B cell (primary cell): ENCODE data around the gene CLSTN2. TPM values are rescaled to one million over a fixed set of nuclear protein-coding genes. Genes with fewer than 3 reads are reported as not detected.

Experiments
- ATAC-seq: fragments of 200-7000 bp; cut with Tn5 transposase; one replicate; pipeline ENCODE4 v1.10.0; 2021; ENCODE audit warnings: low read depth, mild to moderate bottlenecking, moderate number of reproducible peaks, moderate library complexity
- CTCF ChIA-PET: fragments of 350-600 bp; sonication (Branson Sonifier 250); formaldehyde crosslinking; loops from one replicate; lab custom pipeline; 2021; ENCODE audit warnings: antibody characterized with exemption, inconsistent platforms; lab: Charles Lee
- POLR2A ChIA-PET: fragments of 350-600 bp; sonication (Branson Sonifier 250); formaldehyde crosslinking; loops from one replicate; lab custom pipeline; 2021; ENCODE audit warnings: antibody characterized with exemption; lab: Charles Lee
- DNase-seq: peaks from one replicate; pipeline ENCODE4 v3.0.0; 2013
- H2AFZ ChIP-seq: 2 replicates; pipeline ENCODE4 v1.6.1; 2012; ENCODE audit warnings: mild to moderate bottlenecking, low read depth, low read length; ENCODE audit not compliant: insufficient read depth, poor library complexity, severe bottlenecking
- H3K27ac ChIP-seq, 2 donors: 1 replicate in 1 of 2; 2 replicates in 1 of 2; pipeline ENCODE4 v1.5.1; 2012 to 2013; ENCODE audit warnings: low read length in 2 of 2, mild to moderate bottlenecking in 2 of 2, moderate library complexity in 1 of 2
- H3K27me3 ChIP-seq, 4 experiments: fragments of 200-600 bp in 1 of 4; sonication (generic) in 1 of 4; replicated peaks in 1 of 4; 1 replicate in 2 of 4; 2 replicates in 2 of 4; pipeline versions ENCODE4 v1.6.1 to v1.7.0; 2013 to 2016; ENCODE audit warnings: low read length in 3 of 4, mild to moderate bottlenecking in 2 of 4, mixed read lengths in 1 of 4, moderate library complexity in 1 of 4; ENCODE audit not compliant: insufficient read depth in 4 of 4, control insufficient read depth in 3 of 4; ENCODE audit errors: control extremely low read depth in 1 of 4
- H3K36me3 ChIP-seq, 2 experiments: replicated peaks in 1 of 2; 1 replicate in 1 of 2; 2 replicates in 1 of 2; pipeline versions ENCODE4 v1.6.1 to v1.7.1; 2013; ENCODE audit warnings: low read length in 1 of 2; ENCODE audit not compliant: insufficient read depth in 2 of 2, control insufficient read depth in 1 of 2; ENCODE audit errors: control extremely low read depth in 1 of 2, extremely low read depth in 1 of 2
- H3K4me1 ChIP-seq, 2 donors: fragments of 200-600 bp in 1 of 2; sonication (generic) in 1 of 2; 1 replicate in 1 of 2; 2 replicates in 1 of 2; pipeline versions ENCODE4 v1.5.1 to v1.6.1; 2013 to 2017; ENCODE audit warnings: low read length in 2 of 2; ENCODE audit not compliant: control insufficient read depth in 2 of 2, insufficient read depth in 2 of 2
- H3K4me2 ChIP-seq: replicated peaks from 2 replicates; pipeline ENCODE3; 2012; ENCODE audit warnings: mild to moderate bottlenecking, low read depth, low read length; ENCODE audit not compliant: poor library complexity, severe bottlenecking
- H3K4me3 ChIP-seq, 5 experiments: fragments of 200-600 bp in 1 of 5; sonication (generic) in 1 of 5; 1 replicate in 3 of 5; 2 replicates in 2 of 5; pipeline versions ENCODE4 v1.5.1 to v1.7.0; 2011 to 2016; ENCODE audit warnings: low read length in 4 of 5, mild to moderate bottlenecking in 4 of 5, low read depth in 2 of 5, control low read depth in 1 of 5, moderate library complexity in 1 of 5; ENCODE audit not compliant: insufficient read depth in 1 of 5; ENCODE audit errors: control extremely low read depth in 1 of 5, extremely low read depth in 1 of 5
- H3K79me2 ChIP-seq: fragments of 200-600 bp; sonication (generic); one replicate; pipeline ENCODE4 v1.6.0; 2016; ENCODE audit warnings: low read length; ENCODE audit not compliant: control insufficient read depth, insufficient read depth
- H3K9ac ChIP-seq: fragments of 200-600 bp; sonication (generic); 2 replicates; pipeline ENCODE4 v1.6.1; 2017; ENCODE audit warnings: mild to moderate bottlenecking, low read length, moderate library complexity
- H3K9me3 ChIP-seq, 3 donors: one replicate each; pipeline versions ENCODE4 v1.6.1 to v1.7.1; 2013; ENCODE audit warnings: low read length in 2 of 3; ENCODE audit not compliant: control insufficient read depth in 2 of 3, insufficient read depth in 1 of 3; ENCODE audit errors: control extremely low read depth in 1 of 3
- H4K20me1 ChIP-seq: 2 replicates; pipeline ENCODE4 v1.6.0; 2012; ENCODE audit warnings: mild to moderate bottlenecking, low read length; ENCODE audit not compliant: insufficient read depth, control insufficient read depth, poor library complexity, severe bottlenecking
- H3K27ac Mint-ChIP-seq: one replicate; pipeline ENCODE4 v1.8.0; 2021; ENCODE audit warnings: mixed read lengths
- H3K27me3 Mint-ChIP-seq: one replicate; pipeline ENCODE4 v1.8.0; 2021; ENCODE audit warnings: mixed read lengths
- H3K4me1 Mint-ChIP-seq: one replicate; pipeline ENCODE4 v1.8.0; 2021; ENCODE audit warnings: mixed read lengths
- H3K4me3 Mint-ChIP-seq: one replicate; pipeline ENCODE4 v1.8.0; 2021; ENCODE audit warnings: mixed read lengths
- H3K9me3 Mint-ChIP-seq: one replicate; pipeline ENCODE4 v1.8.0; 2022; ENCODE audit warnings: mixed read lengths; ENCODE audit not compliant: insufficient read depth
- CTCF ChIP-seq: fragments of 200-600 bp; IDR thresholded peaks from one replicate; pipeline ENCODE4 v1.8.0; 2022; ENCODE audit warnings: antibody characterized with exemption, mild to moderate bottlenecking
- EZH2 ChIP-seq: IDR thresholded peaks from 2 replicates; pipeline ENCODE4 v1.6.1; 2012; ENCODE audit warnings: borderline replicate concordance, low read depth, mild to moderate bottlenecking, moderate library complexity, low read length; ENCODE audit not compliant: insufficient read depth, poor library complexity, severe bottlenecking
- WGBS: methylation state at CpG from one replicate; pipeline ENCODE4 v1.1.5; 2013; ENCODE audit warnings: missing lambda C conversion rate; ENCODE audit not compliant: insufficient coverage; 5-methylcytosine and 5-hydroxymethylcytosine counted together
- intact Hi-C: fragments of 100-400 bp; cut with micrococcal nuclease; formaldehyde crosslinking; loops from one replicate; pipeline ENCODE4 v1.10.0; 2022
- polyA plus RNA-seq: library from polyadenylated mRNA; depleted of rRNA; stranded (reverse); fragments of >200 nt; gene quantifications from 2 replicates; pipeline ENCODE4 v1.2.3, GENCODE V29; 2012
- total RNA-seq, 2 donors: library from RNA; stranded (reverse); fragments of 120-200 nt in 1 of 2; gene quantifications; 1 replicate in 1 of 2; 2 replicates in 1 of 2; pipeline versions ENCODE4 v1.2.3 to v1.2.4, GENCODE V29; 2013 to 2022

Gene CLSTN2
- total and polyA plus RNA-seq, 2 donors (not counting 1 experiment from before 2014, with no cell fraction given) = not detected

- Mint-ChIP-seq H3K27ac (no peak overlapping the region), H3K4me3 (no peak overlapping the region), H3K27me3 (peaks cover 5% of the 10 kb centered on the region), H3K9me3 (no peaks in the 10 kb centered on the region), H3K4me1 (no peaks in the 10 kb centered on the region)
- no peaks in the 10 kb centered on the region for H3K27me3 ChIP-seq
- no peak overlapping the region for H3K4me2 ChIP-seq
- no peak overlapping the region for H2AFZ ChIP-seq
- CTCF ChIA-PET = no interaction called here
- POLR2A ChIA-PET = no interaction called here
- H4K20me1 ChIP-seq = no peaks in the 10 kb centered on the region
- H3K27ac ChIP-seq = no peak overlapping the region
- peaks cover 0 to 7% (median 6%) of the 10 kb centered on the region in 3 donors for H3K9me3 ChIP-seq
- H3K4me1 ChIP-seq = no peaks in the 10 kb centered on the region
- intact Hi-C loops = no loop called here
- WGBS = 88% methylated on average over 2 of the region's 5 CpGs
- DNase-seq = no peak
- no peak for ATAC-seq
- no peak overlapping the region for H3K9ac ChIP-seq
- no peak overlapping the region for H3K4me3 ChIP-seq
- H3K36me3 ChIP-seq = no peaks in the 10 kb centered on the region
- TF ChIP-seq CTCF (no peak), EZH2 (no peak)
- H3K79me2 ChIP-seq = no peaks in the 10 kb centered on the region
Observed at GRCh38 chr3:140151321-140151720, 216.3 kb downstream of the CLSTN2 start.

- H3K9me3 ChIP-seq = peaks cover 0 to 7% (median 6%) of the 10 kb centered on the region in 3 donors
- H3K4me2 ChIP-seq = no peak overlapping the region
- intact Hi-C loops = no loop called here
- H2AFZ ChIP-seq = no peak overlapping the region
- no peaks in the 10 kb centered on the region for H3K36me3 ChIP-seq
- TF ChIP-seq CTCF (no peak), EZH2 (no peak)
- ChIA-PET POLR2A (no interaction called here), CTCF (no interaction called here)
- ATAC-seq (no peak), DNase-seq (no peak)
- no peak overlapping the region for H3K27ac ChIP-seq
- Mint-ChIP-seq H3K9me3 (no peaks in the 10 kb centered on the region), H3K4me3 (no peak overlapping the region), H3K4me1 (no peaks in the 10 kb centered on the region), H3K27ac (no peak overlapping the region), H3K27me3 (peaks cover 5% of the 10 kb centered on the region)
- no peak overlapping the region for H3K4me3 ChIP-seq
- no peaks in the 10 kb centered on the region for H3K4me1 ChIP-seq
- H4K20me1 ChIP-seq = no peaks in the 10 kb centered on the region
- no peaks in the 10 kb centered on the region for H3K27me3 ChIP-seq
- H3K79me2 ChIP-seq = no peaks in the 10 kb centered on the region
- 56% methylated on average over 4 of the region's 7 CpGs for WGBS
- no peak overlapping the region for H3K9ac ChIP-seq
Observed at GRCh38 chr3:140152851-140153639, 218.1 kb downstream of the CLSTN2 start.
